IMR-90 (cell line): ENCODE data around the gene LIMK2. TPM values are rescaled to one million over a fixed set of nuclear protein-coding genes. Genes with fewer than 3 reads are reported as not detected.

Experiments
- ATAC-seq: fragments of 200-7000 bp; cut with Tn5 transposase; 2 replicates; pipeline ENCODE4 v1.9.1; 2020; ENCODE audit warnings: low read depth, mild to moderate bottlenecking, moderate library complexity
- BruUV-seq: library from RNA; stranded (reverse); fragments of 400-500 nt; replicated peaks from 2 replicates; lab custom pipeline; 2021; lab: Mats Ljungman, UMichigan
- CTCF ChIA-PET: fragments of 300-600 bp; formaldehyde crosslinking; extraction: SDS; loops from one replicate; lab custom pipeline; 2021; ENCODE audit warnings: antibody characterized with exemption; lab: Yijun Ruan, JAX
- POLR2A ChIA-PET: fragments of 300-600 bp; sonication (Branson Sonifier 250); formaldehyde crosslinking; loops from one replicate; lab custom pipeline; 2022; ENCODE audit warnings: antibody characterized with exemption; ENCODE audit not compliant: unreplicated experiment; lab: Charles Lee
- DNase-seq: peaks from one replicate; pipeline ENCODE4 v3.0.0; 2013
- H2AFZ ChIP-seq: replicated peaks from 2 replicates; pipeline ENCODE3; 2013; ENCODE audit warnings: low read length, mild to moderate bottlenecking; ENCODE audit not compliant: poor library complexity
- H2AK5ac ChIP-seq: 2 replicates; pipeline ENCODE4 v1.6.1; 2013; ENCODE audit warnings: low read depth, low read length, inconsistent platforms
- H2AK9ac ChIP-seq: replicated peaks from 2 replicates; pipeline ENCODE3; 2013; ENCODE audit warnings: mild to moderate bottlenecking, low read depth, low read length, moderate library complexity; ENCODE audit not compliant: poor library complexity
- H2BK120ac ChIP-seq: 2 replicates; pipeline ENCODE4 v1.6.1; 2013; ENCODE audit warnings: low read depth, low read length, inconsistent platforms
- H2BK15ac ChIP-seq: 3 replicates; pipeline ENCODE4 v1.6.1; 2013; ENCODE audit warnings: low read depth, low read length, inconsistent platforms
- H2BK20ac ChIP-seq: 2 replicates; pipeline ENCODE4 v1.6.1; 2013; ENCODE audit warnings: low read depth, mild to moderate bottlenecking, inconsistent platforms, low read length, moderate library complexity
- H2BK5ac ChIP-seq: 2 replicates; pipeline ENCODE4 v1.6.1; 2013; ENCODE audit warnings: mild to moderate bottlenecking, low read depth, low read length, inconsistent platforms; ENCODE audit not compliant: poor library complexity, severe bottlenecking
- H3K14ac ChIP-seq: replicated peaks from 2 replicates; pipeline ENCODE4 v1.6.1; 2013; ENCODE audit warnings: low read depth, low read length, inconsistent platforms
- H3K18ac ChIP-seq: 2 replicates; pipeline ENCODE4 v1.6.1; 2013; ENCODE audit warnings: low read depth, low read length, control low read depth
- H3K23ac ChIP-seq: 2 replicates; pipeline ENCODE4 v1.6.1; 2013; ENCODE audit warnings: low read depth, low read length, inconsistent platforms
- H3K27ac ChIP-seq: 2 replicates; pipeline ENCODE4 v1.5.1; 2013; ENCODE audit warnings: mild to moderate bottlenecking, control low read depth, low read length; ENCODE audit not compliant: insufficient read depth
- H3K27me3 ChIP-seq: 2 replicates; pipeline ENCODE4 v1.6.1; 2013; ENCODE audit warnings: low read length; ENCODE audit not compliant: control insufficient read depth, insufficient read depth
- H3K36me3 ChIP-seq: 2 replicates; pipeline ENCODE4 v1.6.1; 2013; ENCODE audit warnings: low read length, mixed read lengths; ENCODE audit not compliant: control insufficient read depth, insufficient read depth
- H3K4ac ChIP-seq: 2 replicates; pipeline ENCODE4 v1.6.1; 2013; ENCODE audit warnings: low read depth, low read length, inconsistent platforms
- H3K4me1 ChIP-seq: 2 replicates; pipeline ENCODE4 v1.6.1; 2013; ENCODE audit warnings: low read length, mixed read lengths; ENCODE audit not compliant: control insufficient read depth, insufficient read depth
- H3K4me2 ChIP-seq: 2 replicates; pipeline ENCODE4 v1.6.1; 2013; ENCODE audit warnings: low read depth, mild to moderate bottlenecking, control low read depth, low read length, moderate library complexity
- H3K4me3 ChIP-seq: 2 replicates; pipeline ENCODE4 v1.5.1; 2013; ENCODE audit warnings: low read depth, mild to moderate bottlenecking, control low read depth, low read length, moderate library complexity; ENCODE audit not compliant: insufficient read depth
- H3K56ac ChIP-seq: 2 replicates; pipeline ENCODE4 v1.6.1; 2013; ENCODE audit warnings: low read length, inconsistent platforms; ENCODE audit not compliant: insufficient read depth; ENCODE audit errors: extremely low read depth
- H3K79me1 ChIP-seq, 2 experiments: 2 replicates each; pipeline ENCODE4 v1.6.1; 2013; ENCODE audit warnings: low read length in 2 of 2, inconsistent platforms in 1 of 2, low read depth in 1 of 2
- H3K9ac ChIP-seq: 2 replicates; pipeline ENCODE4 v1.6.1; 2013; ENCODE audit warnings: low read depth, low read length, control low read depth
- H3K9me1 ChIP-seq: 2 replicates; pipeline ENCODE4 v1.6.1; 2013; ENCODE audit warnings: low read length, inconsistent platforms; ENCODE audit not compliant: insufficient read depth
- H3K9me3 ChIP-seq: 2 replicates; pipeline ENCODE4 v1.6.1; 2013; ENCODE audit warnings: low read length; ENCODE audit not compliant: control insufficient read depth, insufficient read depth
- H4K20me1 ChIP-seq: 2 replicates; pipeline ENCODE4 v1.6.1; 2013; ENCODE audit warnings: low read length, inconsistent platforms; ENCODE audit not compliant: insufficient read depth
- H4K5ac ChIP-seq: 2 replicates; pipeline ENCODE4 v1.6.1; 2013; ENCODE audit warnings: mild to moderate bottlenecking, low read depth, low read length, control low read depth
- H4K8ac ChIP-seq, 2 experiments: 2 replicates each; pipeline ENCODE4 v1.6.1; 2013; ENCODE audit warnings: low read depth in 2 of 2, low read length in 2 of 2, control low read depth in 1 of 2, inconsistent platforms in 1 of 2
- H4K91ac ChIP-seq: 2 replicates; pipeline ENCODE4 v1.6.1; 2013; ENCODE audit warnings: low read depth, low read length, inconsistent platforms; ENCODE audit not compliant: insufficient read depth
- BHLHE40 ChIP-seq: fragments of 150-350 bp; IDR thresholded peaks from 2 replicates; pipeline ENCODE4 v1.6.1; 2016; ENCODE audit warnings: mild to moderate bottlenecking, low read depth, low read length
- CEBPB ChIP-seq: IDR thresholded peaks from 2 replicates; pipeline ENCODE4 v1.6.1; 2012; ENCODE audit warnings: low read depth, low read length, improper control_type of control experiment
- CHD1 ChIP-seq: IDR thresholded peaks from 2 replicates; pipeline ENCODE4 v1.6.1; 2012; ENCODE audit warnings: low read depth, low read length, improper control_type of control experiment
- CTCF ChIP-seq: conservative IDR thresholded peaks from 2 replicates; pipeline ENCODE4 v1.5.1; 2012; ENCODE audit warnings: mild to moderate bottlenecking, low read depth, low read length, improper control_type of control experiment
- ELK1 ChIP-seq: fragments of 150-350 bp; IDR thresholded peaks from 2 replicates; pipeline ENCODE4 v1.6.1; 2016; ENCODE audit warnings: low read depth, mild to moderate bottlenecking, low read length, moderate library complexity, borderline replicate concordance
- FOS ChIP-seq: fragments of 150-350 bp; IDR thresholded peaks from 2 replicates; pipeline ENCODE4 v1.6.1; 2016; ENCODE audit warnings: low read depth, low read length
- MAFK ChIP-seq: IDR thresholded peaks from 2 replicates; pipeline ENCODE4 v1.6.1; 2012; ENCODE audit warnings: low read depth, low read length, improper control_type of control experiment
- MAZ ChIP-seq: IDR thresholded peaks from 2 replicates; pipeline ENCODE4 v1.6.1; 2012; ENCODE audit warnings: low read depth, mild to moderate bottlenecking, low read length, improper control_type of control experiment, moderate library complexity, borderline replicate concordance
- RAD21 ChIP-seq: IDR thresholded peaks from 2 replicates; pipeline ENCODE4 v1.6.1; 2012; ENCODE audit warnings: low read length, improper control_type of control experiment
- RCOR1 ChIP-seq: IDR thresholded peaks from 2 replicates; pipeline ENCODE4 v1.6.1; 2012; ENCODE audit warnings: mild to moderate bottlenecking, low read length, improper control_type of control experiment; ENCODE audit not compliant: insufficient replicate concordance
- RFX5 ChIP-seq: IDR thresholded peaks from 2 replicates; pipeline ENCODE4 v1.8.0; 2012; ENCODE audit warnings: low read depth, mild to moderate bottlenecking, low read length, moderate library complexity
- SMC3 ChIP-seq: fragments of 150-350 bp; IDR thresholded peaks from 2 replicates; pipeline ENCODE4 v1.6.1; 2016; ENCODE audit warnings: low read depth, mild to moderate bottlenecking, antibody characterized with exemption, low read length, moderate library complexity
- WGBS, 2 experiments: methylation state at CpG; one replicate each; pipeline versions ENCODE4 v1.1.5 to v1.1.7; 2013; ENCODE audit warnings: missing lambda C conversion rate in 2 of 2; ENCODE audit not compliant: insufficient read length in 1 of 2; ENCODE audit errors: extremely low coverage in 2 of 2; 5-methylcytosine and 5-hydroxymethylcytosine counted together
- dilution Hi-C: fragments of 300-500 bp; cut with HindIII; formaldehyde crosslinking; loops from one replicate; pipeline ENCODE4 v1.14.3; 2018; ENCODE audit warnings: low sequenced_read_pairs; ENCODE audit not compliant: unreplicated experiment
- in situ Hi-C: fragments of 300-500 bp; cut with MboI; formaldehyde crosslinking; loops from 3 replicates; pipeline ENCODE4 v1.14.3; 2019; ENCODE audit warnings: low sequenced_read_pairs, inconsistent platforms, mixed read lengths
- intact Hi-C: fragments of 100-400 bp; cut with micrococcal nuclease; formaldehyde crosslinking; loops from 2 replicates; pipeline ENCODE4 v1.10.0; 2022
- polyA plus RNA-seq, 3 experiments: library from polyadenylated mRNA; depleted of rRNA; stranded (reverse); fragments of >200 nt; gene quantifications; 2 replicates each; pipeline ENCODE4 v1.2.3, GENCODE V29; 2012; ENCODE audit warnings: low replicate concordance in 1 of 3
- total RNA-seq: library from RNA; depleted of rRNA; stranded (reverse); fragments of >200 nt; gene quantifications from 2 replicates; pipeline ENCODE4 v1.2.3, GENCODE V29; 2012

LIMK2 gene
- total and polyA plus RNA-seq, 2 of the 4 experiments (the other 2 are of a cell fraction): 14.5 to 31.9 TPM

- no peak overlapping the region for H2BK15ac ChIP-seq
- no peak overlapping the region for H3K9ac ChIP-seq
- in situ Hi-C loops (no loop called here), intact Hi-C loops (no loop called here), dilution Hi-C loops (no loop called here)
- H3K9me3 ChIP-seq: no peaks in the 10 kb centered on the region
- H3K4me2 ChIP-seq: no peak overlapping the region
- no peak overlapping the region for H2BK120ac ChIP-seq
- no peak overlapping the region for H3K4ac ChIP-seq
- peaks cover 32% of the 10 kb centered on the region for H3K36me3 ChIP-seq
- H3K14ac ChIP-seq: no peak overlapping the region
- BruUV-seq: no TSS peak
- TF ChIP-seq FOS (no peak), MAFK (no peak), CEBPB (no peak), RAD21 (no peak), CHD1 (no peak), RCOR1 (no peak), RFX5 (no peak), ELK1 (no peak), SMC3 (no peak), MAZ (no peak), CTCF (no peak), BHLHE40 (no peak)
- H4K8ac ChIP-seq: no peak overlapping the region
- no peak overlapping the region for H2AK9ac ChIP-seq
- H2AK5ac ChIP-seq: no peak overlapping the region
- H3K4me3 ChIP-seq: no peak overlapping the region
- H2BK5ac ChIP-seq: no peak overlapping the region
- 94% methylated on average over 3 of the region's 8 CpGs; no CpG with 5 or more reads in 1 of the 2 experiments for WGBS, 2 experiments
- peaks cover 12% of the 10 kb centered on the region; the same call in 1 of the 2 replicates for H3K9me1 ChIP-seq
- H3K56ac ChIP-seq: no peak overlapping the region
- H4K91ac ChIP-seq: no peak overlapping the region
- no peak for ATAC-seq
- POLR2A ChIA-PET: interaction anchor here (0.6 kb wide), 1 partner anchor 13 kb away, joined by 4 read pairs; no protein-coding TSS in a partner anchor
- no peak for DNase-seq
- peaks cover 0 to 13% of the 10 kb centered on the region in 2 experiments; a peak in 3 of 4 replicates for H3K79me1 ChIP-seq
- H2AFZ ChIP-seq: no peak overlapping the region
- peaks cover 6% of the 10 kb centered on the region; the same call in 1 of the 2 replicates for H3K4me1 ChIP-seq
- CTCF ChIA-PET: no interaction called here
- no peak overlapping the region for H2BK20ac ChIP-seq
- no peak overlapping the region for H3K23ac ChIP-seq
- no peak overlapping the region for H3K27ac ChIP-seq
- H4K5ac ChIP-seq: no peak overlapping the region
- peaks cover 7% of the 10 kb centered on the region; the same call in 1 of the 2 replicates for H4K20me1 ChIP-seq
- H3K18ac ChIP-seq: no peak overlapping the region
- H3K27me3 ChIP-seq: no peaks in the 10 kb centered on the region
Observed at GRCh38 chr22:31323578-31324550, 111.8 kb downstream of the LIMK2 start.
